Spleen (tissue), 7 donors: ENCODE data around the gene PRDM7.

Experiments
- POLR2A ChIP-seq, 3 donors: fragments of 450-650 bp; IDR thresholded peaks; one replicate each; pipeline ENCODE4 v1.5.1; 2017; ENCODE audit warnings: antibody characterized with exemption in 3 of 3, mild to moderate bottlenecking in 1 of 3
- TF ChIP-seq, protein P1 (sequence below), 11 experiments: fragments of 200-600 bp in 7 of 11; fragments of 450-650 bp in 4 of 11; sonication (generic) in 4 of 11; IDR thresholded peaks in 8 of 11; conservative IDR thresholded peaks in 3 of 11; 1 replicate in 7 of 11; 2 replicates in 4 of 11; pipeline versions ENCODE4 v1.4.0 to v1.8.0; 2016 to 2021; ENCODE audit warnings: antibody characterized with exemption in 11 of 11, inconsistent platforms in 4 of 11, mild to moderate bottlenecking in 1 of 11
- donor health status: DM: no; HTN: no; CAD: no; lungs with moderate emphysema.
- donor health status: DM: no; HTN: no; CAD: no.
- donor health status: DM: no; HTN: no; CAD: no.

GRCh38 chr16:90035902-90036301 is 41.2 kb downstream of the PRDM7 start:
- TF ChIP-seq, protein P1, sequence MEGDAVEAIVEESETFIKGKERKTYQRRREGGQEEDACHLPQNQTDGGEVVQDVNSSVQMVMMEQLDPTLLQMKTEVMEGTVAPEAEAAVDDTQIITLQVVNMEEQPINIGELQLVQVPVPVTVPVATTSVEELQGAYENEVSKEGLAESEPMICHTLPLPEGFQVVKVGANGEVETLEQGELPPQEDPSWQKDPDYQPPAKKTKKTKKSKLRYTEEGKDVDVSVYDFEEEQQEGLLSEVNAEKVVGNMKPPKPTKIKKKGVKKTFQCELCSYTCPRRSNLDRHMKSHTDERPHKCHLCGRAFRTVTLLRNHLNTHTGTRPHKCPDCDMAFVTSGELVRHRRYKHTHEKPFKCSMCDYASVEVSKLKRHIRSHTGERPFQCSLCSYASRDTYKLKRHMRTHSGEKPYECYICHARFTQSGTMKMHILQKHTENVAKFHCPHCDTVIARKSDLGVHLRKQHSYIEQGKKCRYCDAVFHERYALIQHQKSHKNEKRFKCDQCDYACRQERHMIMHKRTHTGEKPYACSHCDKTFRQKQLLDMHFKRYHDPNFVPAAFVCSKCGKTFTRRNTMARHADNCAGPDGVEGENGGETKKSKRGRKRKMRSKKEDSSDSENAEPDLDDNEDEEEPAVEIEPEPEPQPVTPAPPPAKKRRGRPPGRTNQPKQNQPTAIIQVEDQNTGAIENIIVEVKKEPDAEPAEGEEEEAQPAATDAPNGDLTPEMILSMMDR (IDR thresholded peaks at IDR 0.05 in 8 of 11, conservative IDR thresholded peaks at IDR 0.05 in 3 of 11) = no peak
- TF ChIP-seq POLR2A (IDR thresholded peaks at IDR 0.05) = no peak
